GM21786 (cell line): ENCODE results near the gene RARG.

Experiments
- ATAC-seq: cut with Tn5 transposase; IDR thresholded peaks from one replicate; pipeline ENCODE4 v1.9.1; 2021; ENCODE audit not compliant: unreplicated experiment

The RARG gene

GRCh38 chr12:53224061-53224896, 7.7 kb downstream of the RARG start:
- ATAC-seq = no peak

DNA sequence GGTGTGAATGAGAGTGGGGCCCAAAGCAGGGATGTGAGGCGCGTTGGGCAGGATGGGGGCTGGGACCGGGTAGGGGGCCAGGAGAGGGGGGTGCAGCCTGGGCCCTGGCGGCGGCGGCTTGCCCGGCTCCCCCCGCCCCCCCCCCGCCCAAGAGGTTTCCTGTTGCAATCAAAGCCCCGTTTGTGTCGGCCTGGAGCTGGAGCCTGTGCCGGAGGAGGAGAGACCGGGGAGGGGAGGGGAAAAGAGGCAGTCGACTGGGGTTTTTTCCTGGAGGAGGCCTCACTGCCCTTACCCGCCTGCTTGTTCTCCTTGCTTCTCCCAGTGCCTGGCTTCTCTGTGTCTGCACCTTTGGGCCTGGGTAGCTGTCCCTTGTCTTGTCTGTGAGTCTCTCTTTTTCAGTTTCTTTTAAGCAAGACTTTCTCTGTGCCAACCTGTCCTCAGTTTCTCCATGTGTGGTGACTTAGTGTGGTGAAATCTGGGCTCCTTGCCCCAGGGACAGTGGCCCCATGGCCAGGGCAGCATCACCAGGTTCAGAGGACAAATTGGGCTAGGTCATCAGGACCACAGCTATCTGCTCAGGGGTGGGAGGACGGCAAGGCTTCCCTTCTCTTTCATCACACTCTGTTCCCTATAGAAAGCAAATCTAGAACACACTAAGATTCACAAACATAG, 8.5 kb downstream of the RARG start:
- no peak for ATAC-seq

GRCh38 chr12:53222806-53223261, 9.2 kb downstream of the RARG start:
- no peak for ATAC-seq

DNA sequence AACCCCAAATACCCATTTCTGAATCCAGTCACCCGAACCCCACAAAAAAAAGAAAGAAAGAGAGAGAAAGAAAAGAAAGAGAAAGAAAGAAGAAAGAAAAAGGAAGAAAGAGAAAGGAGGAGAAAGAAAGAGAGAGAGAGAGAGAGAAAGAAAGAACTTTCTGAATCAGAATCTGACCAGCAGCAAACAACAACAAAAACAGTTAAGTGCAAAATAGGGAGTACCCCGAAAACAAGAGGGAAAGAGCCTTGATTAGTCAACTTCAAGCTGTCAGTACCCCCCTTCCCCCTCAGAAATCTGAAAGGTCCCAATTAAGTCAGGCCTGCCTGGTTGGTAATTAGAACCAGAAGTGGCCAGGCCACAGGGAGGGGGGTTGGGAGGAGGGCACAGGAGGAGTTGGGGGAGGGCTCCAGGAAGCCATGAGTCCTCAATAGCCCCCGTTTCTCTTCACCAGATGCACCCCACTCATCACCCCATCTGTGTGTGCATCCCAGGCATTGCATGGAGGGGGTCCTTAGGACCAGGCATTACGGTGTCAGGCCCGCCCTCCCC, 9.8 kb downstream of the RARG start:
- ATAC-seq = no peak

GRCh38 chr12:53221203-53222080, 10.6 kb downstream of the RARG start:
- ATAC-seq = peak; percentile 23

DNA sequence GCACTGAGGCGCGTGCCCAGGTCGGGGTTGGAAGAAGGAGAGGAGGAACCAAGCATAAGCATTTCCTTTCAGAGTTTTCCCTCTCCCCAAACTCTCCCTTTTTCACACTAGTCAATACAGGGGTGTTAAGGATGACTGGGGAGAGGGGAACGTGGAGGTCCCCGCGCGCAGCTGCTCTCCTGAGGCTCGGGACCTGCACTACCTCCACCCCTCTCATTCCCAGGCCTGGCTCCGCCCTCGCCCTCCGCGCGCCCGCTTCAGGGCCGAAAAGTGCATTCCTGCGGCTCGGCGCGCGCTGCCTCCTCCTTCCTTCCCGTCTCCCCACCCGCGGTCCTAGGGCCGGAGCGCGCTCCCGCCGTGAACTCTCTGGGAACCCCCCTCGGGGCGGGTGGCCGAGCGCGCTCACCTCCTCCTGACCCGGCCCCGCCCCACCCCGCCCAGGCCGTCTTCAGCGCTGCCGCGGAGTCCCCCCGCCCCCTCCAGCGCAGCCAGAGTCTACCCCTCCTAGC, 11.3 kb downstream of the RARG start:
- ATAC-seq = peak; percentile 49

DNA sequence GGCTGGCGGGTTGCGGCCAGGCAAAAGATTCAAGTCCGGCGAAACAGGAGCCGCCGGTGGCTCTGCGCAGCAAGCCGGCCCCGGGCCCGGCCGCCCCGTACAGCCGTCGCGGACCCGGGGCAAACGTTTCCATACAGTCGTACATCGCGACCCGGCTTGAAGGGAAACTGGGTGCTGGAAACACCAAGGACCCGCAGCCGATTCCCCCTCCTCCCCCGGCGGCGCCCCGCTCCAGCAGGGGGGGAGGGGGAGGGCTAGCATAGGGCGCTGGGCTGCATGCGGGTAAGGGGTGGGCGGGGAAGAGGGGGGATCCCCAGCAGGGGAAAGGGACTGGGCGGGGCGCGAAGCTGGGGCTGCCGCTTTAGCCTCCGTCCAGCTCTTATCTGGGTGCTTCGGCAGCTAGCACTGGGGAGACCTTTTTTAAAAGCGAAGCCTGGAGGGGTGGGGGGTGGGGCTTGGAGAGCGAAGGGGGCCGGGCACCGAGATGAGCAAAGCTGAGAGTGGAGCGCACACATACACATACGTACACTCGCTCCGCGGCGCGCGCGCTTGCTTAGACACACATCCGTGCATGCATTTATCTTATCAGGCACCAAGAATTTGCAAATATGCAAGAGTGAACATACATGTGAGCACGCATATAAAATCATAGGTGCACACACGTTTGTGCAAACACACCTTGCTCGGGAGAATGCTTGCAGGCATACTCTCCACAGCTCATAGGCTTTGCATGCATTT, 11.9 kb downstream of the RARG start:
- peak; percentile 16 for ATAC-seq

GRCh38 chr12:53219292-53219955, 12.6 kb downstream of the RARG start:
- no peak for ATAC-seq

DNA sequence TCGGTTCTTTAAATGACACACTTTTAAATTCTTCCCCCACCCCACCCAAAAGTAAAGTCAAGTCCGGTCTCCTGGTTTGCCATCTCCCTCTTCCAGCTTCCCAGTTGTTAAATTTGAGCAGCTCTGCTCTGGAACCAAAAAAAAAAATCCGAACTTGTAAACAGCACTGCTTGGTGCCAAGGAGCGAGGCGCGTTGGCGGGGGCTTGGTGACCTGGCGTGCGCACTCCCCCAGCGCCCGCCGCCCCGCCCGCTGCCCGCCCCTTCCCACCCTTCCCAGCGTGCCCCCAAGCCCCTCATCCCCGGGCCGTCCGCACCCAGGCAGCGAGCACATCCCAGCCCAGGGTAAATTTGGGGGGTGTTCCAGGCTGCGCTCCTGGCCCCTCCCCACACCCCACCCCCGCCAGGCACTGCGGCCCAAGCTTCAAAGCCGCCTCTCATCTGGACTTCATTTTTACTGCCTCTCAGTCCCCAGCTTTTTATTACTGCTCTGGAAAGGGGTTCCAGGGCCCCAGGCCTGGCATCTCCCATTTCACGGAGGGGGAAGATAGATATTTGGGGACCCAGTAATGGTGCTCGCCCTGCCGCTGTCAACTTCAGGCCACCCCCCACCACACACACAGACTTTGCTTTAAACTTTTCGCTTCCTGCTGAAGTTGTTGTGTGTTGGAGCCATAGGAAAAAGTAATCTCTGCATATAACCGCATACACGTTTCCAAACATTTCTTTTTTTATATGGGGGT, 13.3 kb downstream of the RARG start:
- ATAC-seq = no peak

GRCh38 chr12:53217931-53218307, 14.1 kb downstream of the RARG start:
- no peak for ATAC-seq

GRCh38 chr12:53217051-53217930, 14.7 kb downstream of the RARG start:
- ATAC-seq = no peak

- ATAC-seq = no peak
These were observed 16.5 kb downstream of the RARG start for GRCh38 chr12:53215497-53215896.

DNA sequence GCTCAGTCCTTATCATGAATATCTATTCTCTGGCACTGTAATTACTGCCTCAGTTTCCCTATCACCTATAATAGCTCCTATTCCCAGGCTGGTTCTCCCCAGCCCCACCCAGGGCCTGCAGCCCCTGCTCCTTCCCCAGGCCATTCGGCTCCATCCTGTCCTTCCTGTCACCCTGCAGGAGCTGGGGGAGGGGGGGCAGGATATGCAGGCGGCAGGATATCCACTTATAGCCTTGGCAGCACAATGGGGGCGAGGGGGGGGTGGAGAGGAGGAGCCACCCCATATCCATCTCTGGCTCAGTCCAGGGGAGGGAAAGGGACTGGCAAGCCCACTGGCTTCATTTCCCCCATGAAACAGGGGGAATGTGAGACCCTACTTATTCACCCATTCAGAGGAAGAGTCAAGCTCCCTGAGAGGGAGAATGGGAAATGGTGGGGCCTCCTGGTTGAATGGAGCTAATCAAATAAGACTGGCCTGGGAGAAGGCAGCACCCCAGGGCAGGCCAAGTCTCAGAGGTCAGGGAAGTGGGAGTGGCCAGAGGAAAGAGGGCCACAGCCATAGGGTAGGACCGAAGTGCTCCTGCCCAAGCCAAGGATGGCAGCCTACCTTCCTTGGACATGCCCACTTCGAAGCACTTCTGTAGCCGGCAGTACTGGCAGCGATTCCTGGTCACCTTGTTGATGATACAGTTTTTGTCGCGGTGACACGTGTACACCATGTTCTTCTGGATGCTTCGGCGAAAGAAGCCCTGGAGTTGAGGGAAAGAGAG, 17.1 kb downstream of the RARG start:
- ATAC-seq = no peak

DNA sequence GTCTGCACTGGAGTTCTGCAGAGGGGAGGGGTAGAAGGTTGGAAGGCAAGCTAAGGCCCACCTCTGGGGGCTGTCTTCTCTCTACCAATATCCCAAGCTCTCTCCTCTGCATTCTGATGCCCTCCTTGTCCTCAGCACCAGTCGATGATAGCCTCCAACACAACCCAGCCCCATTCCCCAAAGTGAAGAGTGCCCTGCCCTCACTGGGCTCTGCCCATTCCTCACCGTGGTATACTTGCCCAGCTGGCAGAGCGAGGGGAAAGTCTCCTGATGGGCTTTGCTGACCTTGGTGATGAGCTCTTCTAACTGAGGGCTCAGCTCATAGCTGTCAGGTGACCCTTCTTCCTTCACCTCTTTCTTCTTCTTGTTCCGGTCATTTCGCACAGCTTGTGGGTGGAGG, 17.8 kb downstream of the RARG start:
- no peak for ATAC-seq

DNA sequence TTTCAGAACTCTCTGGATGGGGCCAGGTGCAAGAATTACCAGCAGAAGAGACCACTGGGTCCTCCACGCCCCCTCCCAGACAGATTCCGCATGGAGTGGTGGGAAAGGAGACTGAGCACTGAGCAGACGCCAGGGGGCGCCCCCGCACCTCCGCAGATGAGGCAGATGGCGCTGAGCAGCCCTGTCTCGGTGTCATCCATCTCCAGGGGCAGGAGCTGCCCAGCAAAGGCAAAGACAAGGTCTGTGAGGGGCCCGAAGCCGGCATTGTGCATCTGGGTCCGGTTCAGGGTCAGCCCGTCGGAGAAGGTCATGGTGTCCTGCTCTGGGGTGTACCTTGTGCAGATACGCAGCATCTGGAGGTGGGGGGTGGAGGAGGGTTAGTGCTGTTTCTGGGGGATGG, 18.7 kb downstream of the RARG start:
- ATAC-seq = peak; percentile 39

DNA sequence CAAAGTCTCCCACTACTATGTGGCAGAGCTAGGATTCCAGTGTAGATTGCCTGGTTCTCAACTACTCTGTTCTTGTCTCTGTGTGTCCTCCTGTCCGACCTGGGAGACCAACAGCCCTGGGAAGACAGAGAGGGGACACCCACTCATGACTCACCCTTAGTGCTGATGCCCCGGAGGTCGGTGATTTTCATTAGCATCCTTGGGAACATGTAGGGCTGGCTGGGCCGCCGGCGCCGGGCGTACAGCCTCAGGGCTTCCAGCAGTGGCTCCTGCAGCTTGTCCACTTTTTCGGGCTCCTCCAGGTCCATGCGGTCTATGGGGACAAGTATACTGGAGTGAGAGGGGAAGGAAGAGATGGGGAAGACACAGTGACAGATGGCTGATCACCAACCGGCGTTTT, 19.1 kb downstream of the RARG start:
- no peak for ATAC-seq
